ENCODE results near the gene ATG5.
"Not testable (repeated sequence)": the region's sequence is repeated elsewhere in the genome, so short reads cannot be mapped to it uniquely, and the experiment has no call there.

The ATG5 gene

GRCh38 chr6:106287215-106287614 is 38.3 kb downstream of the ATG5 start:
- Mint-ChIP-seq H3K4me1 (ENCODE audit: low read depth) (peaks cover 11% of the 10 kb centered on the region), H3K27ac (no peak overlapping the region), H3K9me3 (peaks cover 15% of the 10 kb centered on the region), H3K27me3 (ENCODE audit: low read depth) (no peaks in the 10 kb centered on the region), H3K36me3 (ENCODE audit: low read depth) (peaks cover 33% of the 10 kb centered on the region), H3K4me3 (no peak overlapping the region)

- Mint-ChIP-seq H3K27me3 (ENCODE audit: low read depth) (no peaks in the 10 kb centered on the region), H3K4me3 (no peak overlapping the region), H3K9me3 (peaks cover 11% of the 10 kb centered on the region), H3K36me3 (ENCODE audit: low read depth) (peaks cover 33% of the 10 kb centered on the region), H3K27ac (no peak overlapping the region), H3K4me1 (ENCODE audit: low read depth) (peaks cover 16% of the 10 kb centered on the region)
Measured at GRCh38 chr6:106286746-106287145, 38.8 kb downstream of the ATG5 start.

- H3K27ac Mint-ChIP-seq, result no peak overlapping the region
- H3K27me3 Mint-ChIP-seq (ENCODE audit: low read depth), result no peaks in the 10 kb centered on the region
- H3K36me3 Mint-ChIP-seq (ENCODE audit: low read depth), result peaks cover 27% of the 10 kb centered on the region
- H3K9me3 Mint-ChIP-seq, result peaks cover 5% of the 10 kb centered on the region
- no peak overlapping the region for H3K4me3 Mint-ChIP-seq
- peaks cover 26% of the 10 kb centered on the region for H3K4me1 Mint-ChIP-seq (ENCODE audit: low read depth)
Measured at GRCh38 chr6:106283481-106283880, 42.1 kb downstream of the ATG5 start.

- Mint-ChIP-seq H3K4me3 (no peak overlapping the region), H3K9me3 (peaks cover 5% of the 10 kb centered on the region), H3K36me3 (ENCODE audit: low read depth) (peaks cover 28% of the 10 kb centered on the region), H3K27ac (no peak overlapping the region), H3K27me3 (ENCODE audit: low read depth) (no peaks in the 10 kb centered on the region), H3K4me1 (ENCODE audit: low read depth) (peaks cover 25% of the 10 kb centered on the region)
Measured at GRCh38 chr6:106281661-106282060, 43.9 kb downstream of the ATG5 start.

GRCh38 chr6:106281088-106281487 is 44.5 kb downstream of the ATG5 start:
- Mint-ChIP-seq H3K4me1 (ENCODE audit: low read depth) (peaks cover 27% of the 10 kb centered on the region), H3K9me3 (peaks cover 3% of the 10 kb centered on the region), H3K27me3 (ENCODE audit: low read depth) (no peaks in the 10 kb centered on the region), H3K36me3 (ENCODE audit: low read depth) (peaks cover 30% of the 10 kb centered on the region), H3K4me3 (no peak overlapping the region), H3K27ac (no peak overlapping the region)

- Mint-ChIP-seq H3K36me3 (ENCODE audit: low read depth) (peaks cover 22% of the 10 kb centered on the region), H3K9me3 (no peaks in the 10 kb centered on the region), H3K27me3 (ENCODE audit: low read depth) (no peaks in the 10 kb centered on the region), H3K4me3 (no peak overlapping the region), H3K4me1 (ENCODE audit: low read depth) (peaks cover 29% of the 10 kb centered on the region), H3K27ac (no peak overlapping the region)
Measured at GRCh38 chr6:106279179-106279578, 46.4 kb downstream of the ATG5 start.

- H3K36me3 Mint-ChIP-seq (ENCODE audit: low read depth), result peaks cover 15% of the 10 kb centered on the region
- H3K4me1 Mint-ChIP-seq (ENCODE audit: low read depth), result peaks cover 24% of the 10 kb centered on the region
- no peak overlapping the region for H3K27ac Mint-ChIP-seq
- H3K27me3 Mint-ChIP-seq (ENCODE audit: low read depth), result no peaks in the 10 kb centered on the region
- H3K9me3 Mint-ChIP-seq, result no peaks in the 10 kb centered on the region
- H3K4me3 Mint-ChIP-seq, result no peak overlapping the region
Measured at GRCh38 chr6:106275692-106276091, 49.9 kb downstream of the ATG5 start.

- H3K27me3 Mint-ChIP-seq (ENCODE audit: low read depth), result no peaks in the 10 kb centered on the region
- peaks cover 11% of the 10 kb centered on the region for H3K36me3 Mint-ChIP-seq (ENCODE audit: low read depth)
- H3K4me3 Mint-ChIP-seq, result peak overlapping the region; percentile 11
- peaks cover 6% of the 10 kb centered on the region for H3K9me3 Mint-ChIP-seq
- H3K4me1 Mint-ChIP-seq (ENCODE audit: low read depth), result peaks cover 12% of the 10 kb centered on the region
- H3K27ac Mint-ChIP-seq, result no peak overlapping the region
Measured at GRCh38 chr6:106273087-106273486, 52.5 kb downstream of the ATG5 start.

- no peak overlapping the region for H3K4me3 Mint-ChIP-seq
- peaks cover 12% of the 10 kb centered on the region for H3K4me1 Mint-ChIP-seq (ENCODE audit: low read depth)
- peaks cover 13% of the 10 kb centered on the region for H3K9me3 Mint-ChIP-seq
- peaks cover 19% of the 10 kb centered on the region for H3K36me3 Mint-ChIP-seq (ENCODE audit: low read depth)
- H3K27ac Mint-ChIP-seq, result no peak overlapping the region
- no peaks in the 10 kb centered on the region for H3K27me3 Mint-ChIP-seq (ENCODE audit: low read depth)
Measured at GRCh38 chr6:106272287-106272686, 53.3 kb downstream of the ATG5 start.

- peaks cover 31% of the 10 kb centered on the region for H3K9me3 Mint-ChIP-seq
- H3K36me3 Mint-ChIP-seq (ENCODE audit: low read depth), result peaks cover 30% of the 10 kb centered on the region
- H3K27me3 Mint-ChIP-seq (ENCODE audit: low read depth), result no peaks in the 10 kb centered on the region
- H3K4me3 Mint-ChIP-seq, result no peak overlapping the region
- H3K27ac Mint-ChIP-seq, result no peak overlapping the region
- H3K4me1 Mint-ChIP-seq (ENCODE audit: low read depth), result peaks cover 10% of the 10 kb centered on the region
Measured at GRCh38 chr6:106270414-106270813, 55.1 kb downstream of the ATG5 start.

- not testable (repeated sequence) for H3K4me1 Mint-ChIP-seq (ENCODE audit: low read depth); H3K27ac Mint-ChIP-seq; H3K27me3 Mint-ChIP-seq (ENCODE audit: low read depth); H3K4me3 Mint-ChIP-seq
- H3K9me3 Mint-ChIP-seq, result peaks cover 41% of the 10 kb centered on the region
- H3K36me3 Mint-ChIP-seq (ENCODE audit: low read depth), result peaks cover 39% of the 10 kb centered on the region
Measured at GRCh38 chr6:106269268-106269919, 56.2 kb downstream of the ATG5 start.

- H3K27me3 Mint-ChIP-seq (ENCODE audit: low read depth); H3K27ac Mint-ChIP-seq; H3K4me1 Mint-ChIP-seq (ENCODE audit: low read depth); H3K4me3 Mint-ChIP-seq: not testable (repeated sequence)
- Mint-ChIP-seq H3K36me3 (ENCODE audit: low read depth) (peaks cover 45% of the 10 kb centered on the region), H3K9me3 (peaks cover 47% of the 10 kb centered on the region)
Measured at GRCh38 chr6:106268500-106268899, 57.1 kb downstream of the ATG5 start.

GRCh38 chr6:106264433-106264832 is 61.1 kb downstream of the ATG5 start:
- H3K27me3 Mint-ChIP-seq (ENCODE audit: low read depth); H3K4me1 Mint-ChIP-seq (ENCODE audit: low read depth); H3K4me3 Mint-ChIP-seq; H3K27ac Mint-ChIP-seq: not testable (repeated sequence)
- Mint-ChIP-seq H3K36me3 (ENCODE audit: low read depth) (peaks cover 53% of the 10 kb centered on the region), H3K9me3 (peaks cover 47% of the 10 kb centered on the region)

- H3K36me3 Mint-ChIP-seq (ENCODE audit: low read depth), result peaks cover 19% of the 10 kb centered on the region
- H3K9me3 Mint-ChIP-seq; H3K4me1 Mint-ChIP-seq (ENCODE audit: low read depth); H3K27ac Mint-ChIP-seq; H3K27me3 Mint-ChIP-seq (ENCODE audit: low read depth); H3K4me3 Mint-ChIP-seq: not testable (repeated sequence)
Measured at GRCh38 chr6:106259748-106260147, 65.8 kb downstream of the ATG5 start.

GRCh38 chr6:106258726-106259125 is 66.8 kb downstream of the ATG5 start:
- no peaks in the 10 kb centered on the region for H3K4me1 Mint-ChIP-seq (ENCODE audit: low read depth)
- H3K27ac Mint-ChIP-seq, result no peak overlapping the region
- no peaks in the 10 kb centered on the region for H3K9me3 Mint-ChIP-seq
- no peak overlapping the region for H3K4me3 Mint-ChIP-seq
- H3K36me3 Mint-ChIP-seq (ENCODE audit: low read depth), result peaks cover 10% of the 10 kb centered on the region
- no peaks in the 10 kb centered on the region for H3K27me3 Mint-ChIP-seq (ENCODE audit: low read depth)

GRCh38 chr6:106257195-106257594 is 68.4 kb downstream of the ATG5 start:
- H3K4me1 Mint-ChIP-seq (ENCODE audit: low read depth), result no peaks in the 10 kb centered on the region
- H3K9me3 Mint-ChIP-seq, result no peaks in the 10 kb centered on the region
- no peak overlapping the region for H3K4me3 Mint-ChIP-seq
- H3K36me3 Mint-ChIP-seq (ENCODE audit: low read depth), result peaks cover 10% of the 10 kb centered on the region
- H3K27ac Mint-ChIP-seq, result no peak overlapping the region
- H3K27me3 Mint-ChIP-seq (ENCODE audit: low read depth), result no peaks in the 10 kb centered on the region

Measured in T-helper 1 cell treated with Interleukin-12 subunit alpha and Interleukin-12 subunit beta and Interleukin-4 antibody, amounts not matched to agents 30 μg/mL and 1 μg/mL, for 36 hours (primary cell).